ENCODE data around the gene CNTF.

DNA sequence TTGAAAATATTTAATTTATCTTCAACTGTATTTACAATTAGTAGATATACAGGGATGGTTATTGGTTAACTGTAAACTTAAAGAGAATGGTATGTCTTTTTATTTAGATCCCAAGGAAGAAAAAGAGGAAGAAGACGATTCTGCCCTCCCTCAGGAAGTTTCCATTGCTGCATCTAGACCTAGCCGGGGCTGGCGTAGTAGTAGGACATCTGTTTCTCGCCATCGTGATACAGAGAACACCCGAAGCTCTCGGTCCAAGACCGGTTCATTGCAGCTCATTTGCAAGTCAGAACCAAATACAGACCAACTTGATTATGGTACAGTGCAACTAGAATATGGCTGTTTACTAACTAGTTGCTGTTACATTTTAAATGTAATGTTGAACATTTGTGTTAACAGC, 12.7 kb upstream of the CNTF start:
- TF ChIP-seq SMC3 (IDR thresholded peaks at IDR 0.05; ENCODE audit: low read depth, low read length) (no peak), POLR2A (IDR thresholded peaks at IDR 0.05; ENCODE audit: low read depth, low read length) (no peak), RAD21 (IDR thresholded peaks at IDR 0.05; ENCODE audit: low read length) (no peak), FOS (IDR thresholded peaks at IDR 0.05; ENCODE audit: low read depth, low read length) (no peak), CEBPB (IDR thresholded peaks at IDR 0.05; ENCODE audit: low read depth, low read length) (no peak), MXI1 (IDR thresholded peaks at IDR 0.05; ENCODE audit: borderline replicate concordance, low read depth, low read length) (no peak)
- TF ChIP-seq, protein P1, sequence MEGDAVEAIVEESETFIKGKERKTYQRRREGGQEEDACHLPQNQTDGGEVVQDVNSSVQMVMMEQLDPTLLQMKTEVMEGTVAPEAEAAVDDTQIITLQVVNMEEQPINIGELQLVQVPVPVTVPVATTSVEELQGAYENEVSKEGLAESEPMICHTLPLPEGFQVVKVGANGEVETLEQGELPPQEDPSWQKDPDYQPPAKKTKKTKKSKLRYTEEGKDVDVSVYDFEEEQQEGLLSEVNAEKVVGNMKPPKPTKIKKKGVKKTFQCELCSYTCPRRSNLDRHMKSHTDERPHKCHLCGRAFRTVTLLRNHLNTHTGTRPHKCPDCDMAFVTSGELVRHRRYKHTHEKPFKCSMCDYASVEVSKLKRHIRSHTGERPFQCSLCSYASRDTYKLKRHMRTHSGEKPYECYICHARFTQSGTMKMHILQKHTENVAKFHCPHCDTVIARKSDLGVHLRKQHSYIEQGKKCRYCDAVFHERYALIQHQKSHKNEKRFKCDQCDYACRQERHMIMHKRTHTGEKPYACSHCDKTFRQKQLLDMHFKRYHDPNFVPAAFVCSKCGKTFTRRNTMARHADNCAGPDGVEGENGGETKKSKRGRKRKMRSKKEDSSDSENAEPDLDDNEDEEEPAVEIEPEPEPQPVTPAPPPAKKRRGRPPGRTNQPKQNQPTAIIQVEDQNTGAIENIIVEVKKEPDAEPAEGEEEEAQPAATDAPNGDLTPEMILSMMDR (conservative IDR thresholded peaks at IDR 0.05; ENCODE audit: low read depth, low read length): no peak
- TF ChIP-seq, protein P2, sequence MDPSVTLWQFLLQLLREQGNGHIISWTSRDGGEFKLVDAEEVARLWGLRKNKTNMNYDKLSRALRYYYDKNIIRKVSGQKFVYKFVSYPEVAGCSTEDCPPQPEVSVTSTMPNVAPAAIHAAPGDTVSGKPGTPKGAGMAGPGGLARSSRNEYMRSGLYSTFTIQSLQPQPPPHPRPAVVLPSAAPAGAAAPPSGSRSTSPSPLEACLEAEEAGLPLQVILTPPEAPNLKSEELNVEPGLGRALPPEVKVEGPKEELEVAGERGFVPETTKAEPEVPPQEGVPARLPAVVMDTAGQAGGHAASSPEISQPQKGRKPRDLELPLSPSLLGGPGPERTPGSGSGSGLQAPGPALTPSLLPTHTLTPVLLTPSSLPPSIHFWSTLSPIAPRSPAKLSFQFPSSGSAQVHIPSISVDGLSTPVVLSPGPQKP (IDR thresholded peaks at IDR 0.05; ENCODE audit: borderline replicate concordance, low read depth, low read length): no peak
